ENCODE measurements around the gene TSHZ3.

DNA sequence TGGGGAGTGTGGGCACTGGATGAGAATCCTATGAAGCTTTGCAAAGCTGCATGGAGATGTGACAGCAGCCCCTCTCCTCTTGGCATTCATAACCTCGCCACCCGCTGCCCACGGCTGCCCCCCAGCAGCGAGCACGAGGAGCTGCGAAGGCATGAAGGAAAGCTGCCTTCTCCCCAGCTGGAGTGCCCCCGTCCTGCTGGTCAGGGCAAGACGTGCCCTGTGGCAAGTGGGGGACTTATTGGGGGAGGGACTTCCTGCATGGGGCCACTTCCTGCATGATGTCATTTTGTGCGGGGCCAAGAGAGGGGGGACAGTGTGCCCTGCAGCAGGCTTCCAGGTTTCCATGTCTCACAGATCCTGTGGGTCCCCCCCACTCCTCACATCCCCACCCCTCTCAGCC lies 85.9 kb downstream of the TSHZ3 start:
- TF ChIP-seq CTCF (IDR thresholded peaks at IDR 0.05) = no peak
- TF ChIP-seq POLR2A (IDR thresholded peaks at IDR 0.05) = no peak
